H1 (cell line): Measurements from ENCODE around the gene C12orf42. TPM values are rescaled to one million over a fixed set of nuclear protein-coding genes. Genes with fewer than 3 reads are reported as not detected.

Experiments used
- CTCF ChIA-PET: fragments of 300-600 bp; sonication (Branson Sonifier 250); formaldehyde crosslinking; loops from one replicate; lab custom pipeline; 2021; ENCODE audit not compliant: partially characterized antibody; lab: Charles Lee
- POLR2A ChIA-PET: fragments of 300-600 bp; sonication (Branson Sonifier 250); formaldehyde crosslinking; loops from one replicate; lab custom pipeline; 2021; ENCODE audit warnings: inconsistent platforms; ENCODE audit not compliant: partially characterized antibody; lab: Charles Lee
- DNase-seq, 2 experiments: peaks; one replicate each; pipeline versions ENCODE4 v3.0.0 to v3.0.0-alpha.2; 2010 to 2022; ENCODE audit warnings: low spot score in 2 of 2, low read depth in 1 of 2, mixed read lengths in 1 of 2
- FAIRE-seq: peaks from 2 replicates; lab custom pipeline; 2011; peaks lifted over from hg19 to GRCh38; lab: Jason Lieb, UNC
- H2AFZ ChIP-seq: 2 replicates; pipeline ENCODE4 v1.8.1; 2012; ENCODE audit warnings: low read length, inconsistent platforms
- H2AK5ac ChIP-seq: 2 replicates; pipeline ENCODE4 v1.6.1; 2013; ENCODE audit warnings: low read depth, low read length
- H2BK120ac ChIP-seq: replicated peaks from 2 replicates; pipeline ENCODE3; 2013; ENCODE audit warnings: low read depth, low read length, inconsistent platforms
- H2BK12ac ChIP-seq: 2 replicates; pipeline ENCODE4 v1.6.1; 2013; ENCODE audit warnings: low read depth, low read length
- H2BK15ac ChIP-seq: 2 replicates; pipeline ENCODE4 v1.6.1; 2013; ENCODE audit warnings: low read length
- H2BK20ac ChIP-seq: 2 replicates; pipeline ENCODE4 v1.6.1; 2013; ENCODE audit warnings: low read length
- H2BK5ac ChIP-seq: 2 replicates; pipeline ENCODE4 v1.6.1; 2013; ENCODE audit warnings: low read depth, low read length
- H3K14ac ChIP-seq: 2 replicates; pipeline ENCODE4 v1.6.1; 2013; ENCODE audit warnings: inconsistent platforms; ENCODE audit not compliant: insufficient read length
- H3K18ac ChIP-seq: 2 replicates; pipeline ENCODE4 v1.6.1; 2013; ENCODE audit warnings: low read length; ENCODE audit errors: extremely low read depth
- H3K23ac ChIP-seq: 2 replicates; pipeline ENCODE4 v1.6.1; 2013; ENCODE audit warnings: inconsistent platforms; ENCODE audit not compliant: insufficient read length
- H3K23me2 ChIP-seq: 2 replicates; pipeline ENCODE4 v1.6.1; 2013; ENCODE audit warnings: low read depth, low read length
- H3K27ac ChIP-seq: 2 replicates; pipeline ENCODE4 v1.6.1; 2011; ENCODE audit warnings: low read depth, low read length, inconsistent platforms
- H3K27me3 ChIP-seq, 4 experiments: replicated peaks in 1 of 4; 1 replicate in 1 of 4; 2 replicates in 3 of 4; pipeline versions ENCODE4 v1.6.1 to v1.8.1; 2011 to 2013; ENCODE audit warnings: low read length in 3 of 4, mild to moderate bottlenecking in 3 of 4, inconsistent platforms in 2 of 4, mixed read lengths in 2 of 4, moderate library complexity in 1 of 4; ENCODE audit not compliant: control insufficient read depth in 3 of 4, insufficient read depth in 3 of 4; ENCODE audit errors: extremely low read depth in 1 of 4
- H3K36me3 ChIP-seq, 4 experiments: 2 replicates each; pipeline versions ENCODE4 v1.6.1 to v1.8.1; 2011 to 2013; ENCODE audit warnings: mild to moderate bottlenecking in 4 of 4, low read length in 3 of 4, moderate library complexity in 2 of 4, control low read depth in 1 of 4, inconsistent platforms in 1 of 4; ENCODE audit not compliant: insufficient read depth in 4 of 4, control insufficient read depth in 2 of 4
- H3K4ac ChIP-seq: replicated peaks from 2 replicates; pipeline ENCODE3; 2013; ENCODE audit warnings: low read length, low read depth, mixed read lengths, inconsistent platforms; ENCODE audit not compliant: insufficient read length
- H3K4me1 ChIP-seq, 4 experiments: replicated peaks in 1 of 4; 1 replicate in 1 of 4; 2 replicates in 3 of 4; pipeline versions ENCODE4 v1.6.1 to v1.8.1; 2011 to 2013; ENCODE audit warnings: low read length in 3 of 4, inconsistent platforms in 2 of 4, mixed read lengths in 1 of 4; ENCODE audit not compliant: insufficient read depth in 4 of 4, control insufficient read depth in 3 of 4
- H3K4me2 ChIP-seq, 2 experiments: 2 replicates each; pipeline versions ENCODE4 v1.6.1 to v1.8.1; 2011 to 2013; ENCODE audit warnings: low read depth in 2 of 2, low read length in 2 of 2, control low read depth in 1 of 2, inconsistent platforms in 1 of 2, mild to moderate bottlenecking in 1 of 2; ENCODE audit not compliant: insufficient read depth in 1 of 2
- H3K4me3 ChIP-seq, 4 experiments: fragments of 200-600, 300-600 bp in 1 of 4; sonication (generic), shearing (Covaris generic), sonication (Bioruptor Twin) in 1 of 4; 2 replicates each; pipeline versions ENCODE4 v1.5.1 to v1.8.1; 2011 to 2016; ENCODE audit warnings: low read length in 4 of 4, low read depth in 3 of 4, control low read depth in 2 of 4, inconsistent platforms in 2 of 4, mild to moderate bottlenecking in 2 of 4, mixed read lengths in 1 of 4, moderate library complexity in 1 of 4; ENCODE audit not compliant: insufficient read depth in 2 of 4; ENCODE audit errors: extremely low read depth in 1 of 4
- H3K56ac ChIP-seq: replicated peaks from 2 replicates; pipeline ENCODE3; 2013; ENCODE audit warnings: low read depth, mild to moderate bottlenecking, mixed read lengths, low read length, inconsistent platforms; ENCODE audit not compliant: insufficient read length
- H3K79me1 ChIP-seq: 2 replicates; pipeline ENCODE4 v1.6.1; 2013; ENCODE audit warnings: low read depth, low read length, control low read depth
- H3K79me2 ChIP-seq, 2 experiments: 2 replicates each; pipeline versions ENCODE4 v1.6.1 to v1.8.1; 2012 to 2013; ENCODE audit warnings: low read length in 2 of 2, mild to moderate bottlenecking in 2 of 2, inconsistent platforms in 1 of 2; ENCODE audit not compliant: insufficient read depth in 2 of 2, control insufficient read depth in 1 of 2
- H3K9ac ChIP-seq, 4 experiments: replicated peaks in 1 of 4; 1 replicate in 1 of 4; 2 replicates in 3 of 4; pipeline versions ENCODE4 v1.6.1 to v1.8.1; 2011 to 2013; ENCODE audit warnings: low read depth in 3 of 4, low read length in 3 of 4, control low read depth in 2 of 4, mild to moderate bottlenecking in 2 of 4, moderate library complexity in 2 of 4, inconsistent platforms in 1 of 4; ENCODE audit errors: extremely low read depth in 1 of 4
- H3K9me3 ChIP-seq, 2 experiments: 2 replicates each; pipeline versions ENCODE4 v1.6.1 to v1.8.1; 2012 to 2013; ENCODE audit warnings: mild to moderate bottlenecking in 2 of 2, moderate library complexity in 2 of 2, control low read depth in 1 of 2, inconsistent platforms in 1 of 2, low read depth in 1 of 2, low read length in 1 of 2, mixed read lengths in 1 of 2; ENCODE audit not compliant: insufficient read depth in 2 of 2
- H4K20me1 ChIP-seq, 2 experiments: replicated peaks in 1 of 2; 2 replicates each; pipeline versions ENCODE3 to v1.8.1; 2011 to 2013; ENCODE audit warnings: inconsistent platforms in 2 of 2, low read length in 2 of 2, mild to moderate bottlenecking in 1 of 2; ENCODE audit not compliant: insufficient read depth in 2 of 2, control insufficient read depth in 1 of 2
- H4K5ac ChIP-seq: 2 replicates; pipeline ENCODE4 v1.6.1; 2013; ENCODE audit warnings: low read length, low read depth, mixed read lengths, inconsistent platforms; ENCODE audit not compliant: insufficient read length
- H4K8ac ChIP-seq: 2 replicates; pipeline ENCODE4 v1.8.0; 2013; ENCODE audit warnings: mild to moderate bottlenecking, moderate library complexity, low read length, inconsistent platforms; ENCODE audit not compliant: insufficient read depth; ENCODE audit errors: extremely low read depth
- H4K91ac ChIP-seq: replicated peaks from 2 replicates; pipeline ENCODE3; 2013; ENCODE audit warnings: low read length, mixed read lengths, inconsistent platforms; ENCODE audit not compliant: insufficient read length
- EGR1 ChIP-seq: IDR thresholded peaks from 2 replicates; pipeline ENCODE4 v1.6.1; 2011; ENCODE audit warnings: low read depth, low read length, borderline replicate concordance
- POLR2A ChIP-seq, 2 experiments: IDR thresholded peaks; 1 replicate in 1 of 2; 2 replicates in 1 of 2; pipeline ENCODE4 v1.6.1; 2011; ENCODE audit warnings: low read depth in 2 of 2, low read length in 2 of 2, mild to moderate bottlenecking in 2 of 2; ENCODE audit errors: control extremely low read depth in 1 of 2
- polyA plus RNA-seq, 7 experiments: library from polyadenylated mRNA; depleted of rRNA in 3 of 7; stranded (reverse) in 5 of 7; unstranded in 2 of 7; fragments of >200 nt in 5 of 7; fragments of 200-250 nt in 2 of 7; gene quantifications; 1 replicate in 5 of 7; 2 replicates in 1 of 7; 4 replicates in 1 of 7; pipeline versions ENCODE4 v1.2.1 to v1.2.3, GENCODE V29; 2011 to 2013; ENCODE audit warnings: missing spikeins in 2 of 7, mixed read lengths in 2 of 7
- total RNA-seq: library from RNA; stranded (reverse); fragmentation: NEBNext Ultra II Directional; extraction: Animal tissue kit (Norgen Biotek cat#: 25700); gene quantifications from 2 replicates; pipeline ENCODE4 v1.2.1, GENCODE V29; 2021
- TF ChIP-seq, protein P1 (sequence below): IDR thresholded peaks from 2 replicates; pipeline ENCODE4 v1.6.1; 2012; ENCODE audit warnings: low read length, inconsistent platforms

Gene C12orf42
- total and polyA plus RNA-seq, 2 of the 8 experiments (the other 6 are each of a cell fraction or from before 2014, with no cell fraction given) = 0.05 TPM; not detected in 1

DNA sequence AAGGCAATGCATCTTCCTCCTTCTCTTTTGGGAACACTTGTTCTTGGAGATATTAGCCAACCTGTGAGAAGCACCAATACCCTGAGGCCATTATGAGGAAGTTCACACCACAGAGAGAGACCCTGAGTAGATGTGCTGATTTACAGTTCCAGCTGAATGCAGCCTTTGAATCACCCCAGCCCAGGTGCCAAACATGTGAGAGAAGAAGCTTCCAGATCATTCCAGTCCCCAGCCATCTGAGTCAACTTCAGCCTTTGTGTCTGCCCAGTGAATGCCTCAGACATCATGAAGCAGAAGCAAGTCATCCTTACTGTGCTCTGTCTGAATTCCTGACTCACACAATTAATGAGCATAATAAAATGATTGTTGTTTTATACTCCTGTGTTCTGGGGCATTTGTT, 25.1 kb downstream of the C12orf42 start:
- DNase-seq (no peak), FAIRE-seq (no peak)
- Histone ChIP-seq H2AFZ (no peak overlapping the region), H3K27me3 (no peaks in the 10 kb centered on the region), H2BK120ac (no peak overlapping the region), H3K18ac (no peak overlapping the region), H3K4me1 (peaks cover 0 to 6% (median 3%) of the 10 kb centered on the region in 4 experiments; a peak in 5 of 7 replicates), H3K23me2 (no peaks in the 10 kb centered on the region), H4K91ac (no peak overlapping the region), H3K4me2 (no peak overlapping the region), H3K56ac (no peak overlapping the region), H2BK20ac (no peak overlapping the region), H3K27ac (no peak overlapping the region), H4K8ac (no peak overlapping the region), H4K20me1 (no peaks in the 10 kb centered on the region), H4K5ac (no peak overlapping the region), H2BK12ac (no peak overlapping the region), H2BK15ac (no peak overlapping the region), H2BK5ac (no peak overlapping the region), H3K9ac (no peak overlapping the region), H3K14ac (no peak overlapping the region), H2AK5ac (no peak overlapping the region), H3K79me2 (no peaks in the 10 kb centered on the region), H3K79me1 (no peaks in the 10 kb centered on the region), H3K9me3 (no peaks in the 10 kb centered on the region), H3K36me3 (no peaks in the 10 kb centered on the region), H3K23ac (no peak overlapping the region), H3K4ac (no peak overlapping the region), H3K4me3 (no peak overlapping the region)
- TF ChIP-seq, protein P1, sequence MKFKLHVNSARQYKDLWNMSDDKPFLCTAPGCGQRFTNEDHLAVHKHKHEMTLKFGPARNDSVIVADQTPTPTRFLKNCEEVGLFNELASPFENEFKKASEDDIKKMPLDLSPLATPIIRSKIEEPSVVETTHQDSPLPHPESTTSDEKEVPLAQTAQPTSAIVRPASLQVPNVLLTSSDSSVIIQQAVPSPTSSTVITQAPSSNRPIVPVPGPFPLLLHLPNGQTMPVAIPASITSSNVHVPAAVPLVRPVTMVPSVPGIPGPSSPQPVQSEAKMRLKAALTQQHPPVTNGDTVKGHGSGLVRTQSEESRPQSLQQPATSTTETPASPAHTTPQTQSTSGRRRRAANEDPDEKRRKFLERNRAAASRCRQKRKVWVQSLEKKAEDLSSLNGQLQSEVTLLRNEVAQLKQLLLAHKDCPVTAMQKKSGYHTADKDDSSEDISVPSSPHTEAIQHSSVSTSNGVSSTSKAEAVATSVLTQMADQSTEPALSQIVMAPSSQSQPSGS = no peak
- TF ChIP-seq POLR2A (IDR thresholded peaks at IDR 0.05; ENCODE audit: control extremely low read depth in 1 of 2, low read depth in 2 of 2, low read length in 2 of 2) (no peak), EGR1 (no peak)
- ChIA-PET POLR2A (interaction anchor here (0.8 kb wide), 1 partner anchor 92 kb away, joined by 3 read pairs; no protein-coding TSS in a partner anchor), CTCF (interaction anchor here (1.1 kb wide), 1 partner anchor 162 kb away, joined by 3 read pairs; no protein-coding TSS in a partner anchor)
